A673 (cell line): ENCODE data around the gene UXT.

Source experiments
- CTCF ChIP-seq: fragments of 300-800, 200-600 bp; sonication (generic); conservative IDR thresholded peaks from 2 replicates; pipeline ENCODE4 v1.5.1; 2017; ENCODE audit warnings: low read depth, mild to moderate bottlenecking, antibody characterized with exemption, low read length, moderate library complexity, mixed read lengths
- EZH2 ChIP-seq: fragments of 200-600 bp; sonication (generic); IDR thresholded peaks from 2 replicates; pipeline ENCODE4 v1.6.1; 2017; ENCODE audit warnings: borderline replicate concordance, low read depth, mild to moderate bottlenecking, mixed read lengths, antibody characterized with exemption, low read length; ENCODE audit not compliant: poor library complexity, severe bottlenecking

- TF ChIP-seq EZH2 (no peak), CTCF (no peak)
These were observed 9.2 kb downstream of the UXT start for GRCh38 chrX:47649781-47650163.
